ENCODE measurements around the gene OR12D2.
"Not testable (repeated sequence)": the region's sequence is repeated elsewhere in the genome, so short reads cannot be mapped to it uniquely, and the experiment has no call there.

Gene OR12D2

GRCh38 chr6:29395331-29395730, at the start of gene OR12D2:
TSS of gene OR12D2 (plus strand) at chr6:29395631. CDS start at chr6:29396700, 1,069 bp downstream.
- no peak for FAIRE-seq

- FAIRE-seq: not testable (repeated sequence)
Measured at GRCh38 chr6:29349348-29349747, 46.1 kb upstream of the OR12D2 start.

- no peak for FAIRE-seq
Measured at GRCh38 chr6:29354980-29355379, 40.5 kb upstream of the OR12D2 start.

- FAIRE-seq: no peak
Measured at GRCh38 chr6:29355603-29356002, 39.8 kb upstream of the OR12D2 start.

GRCh38 chr6:29368765-29369164, 26.7 kb upstream of the OR12D2 start, which contains the start of gene OR5V1:
TSS of gene OR5V1 (minus strand) at chr6:29368865. CDS start at chr6:29356195, 12,670 bp downstream.
- no peak for FAIRE-seq

GRCh38 chr6:29375191-29375590, 20.2 kb upstream of the OR12D2 start, which contains the start of gene OR12D3:
TSS of gene OR12D3 (minus strand) at chr6:29375291. CDS start at chr6:29375287, 4 bp downstream.
- no peak for FAIRE-seq

GRCh38 chr6:29376003-29376402, 19.4 kb upstream of the OR12D2 start:
- no peak for FAIRE-seq

GRCh38 chr6:29388533-29388932, 6.9 kb upstream of the OR12D2 start:
- FAIRE-seq: no peak

GRCh38 chr6:29399525-29399924, 4.1 kb downstream of the OR12D2 start:
- FAIRE-seq: no peak

GRCh38 chr6:29403801-29404200, 8.4 kb downstream of the OR12D2 start:
- no peak for FAIRE-seq

- no peak for FAIRE-seq
Measured at GRCh38 chr6:29414588-29414987, 19.2 kb downstream of the OR12D2 start, which contains the start of gene OR12D1. TSS of gene OR12D1 (plus strand) at chr6:29414928.

GRCh38 chr6:29419516-29419915, 24.1 kb downstream of the OR12D2 start:
- no peak for FAIRE-seq

GRCh38 chr6:29424168-29424567, 28.7 kb downstream of the OR12D2 start:
- FAIRE-seq: no peak

- no peak for FAIRE-seq
Measured at GRCh38 chr6:29424575-29424974, 29.1 kb downstream of the OR12D2 start.

GRCh38 chr6:29425075-29425474, 29.6 kb downstream of the OR12D2 start:
- FAIRE-seq: no peak

- FAIRE-seq: no peak
Measured at GRCh38 chr6:29426654-29427053, 31.2 kb downstream of the OR12D2 start.

- FAIRE-seq: not testable (repeated sequence)
Measured at GRCh38 chr6:29436730-29437129, 41.3 kb downstream of the OR12D2 start.

- FAIRE-seq: no peak
Measured at GRCh38 chr6:29439006-29439405, 43.6 kb downstream of the OR12D2 start, which contains the start of gene OR10C1. TSS of gene OR10C1 (plus strand) at chr6:29439306. CDS start at chr6:29440016, 710 bp downstream.

GRCh38 chr6:29442719-29443118, 47.3 kb downstream of the OR12D2 start:
- FAIRE-seq: no peak

- not testable (repeated sequence) for FAIRE-seq
Measured at GRCh38 chr6:29444031-29444430, 48.6 kb downstream of the OR12D2 start.

Measured in endometrium (tissue), 2 donors.